ENCODE results near the gene HTR6. TPM values are rescaled to one million over a fixed set of nuclear protein-coding genes. Genes with fewer than 3 reads are reported as not detected.

The HTR6 gene
- total RNA-seq, 4 donors from 2014 or later: not detected

DNA sequence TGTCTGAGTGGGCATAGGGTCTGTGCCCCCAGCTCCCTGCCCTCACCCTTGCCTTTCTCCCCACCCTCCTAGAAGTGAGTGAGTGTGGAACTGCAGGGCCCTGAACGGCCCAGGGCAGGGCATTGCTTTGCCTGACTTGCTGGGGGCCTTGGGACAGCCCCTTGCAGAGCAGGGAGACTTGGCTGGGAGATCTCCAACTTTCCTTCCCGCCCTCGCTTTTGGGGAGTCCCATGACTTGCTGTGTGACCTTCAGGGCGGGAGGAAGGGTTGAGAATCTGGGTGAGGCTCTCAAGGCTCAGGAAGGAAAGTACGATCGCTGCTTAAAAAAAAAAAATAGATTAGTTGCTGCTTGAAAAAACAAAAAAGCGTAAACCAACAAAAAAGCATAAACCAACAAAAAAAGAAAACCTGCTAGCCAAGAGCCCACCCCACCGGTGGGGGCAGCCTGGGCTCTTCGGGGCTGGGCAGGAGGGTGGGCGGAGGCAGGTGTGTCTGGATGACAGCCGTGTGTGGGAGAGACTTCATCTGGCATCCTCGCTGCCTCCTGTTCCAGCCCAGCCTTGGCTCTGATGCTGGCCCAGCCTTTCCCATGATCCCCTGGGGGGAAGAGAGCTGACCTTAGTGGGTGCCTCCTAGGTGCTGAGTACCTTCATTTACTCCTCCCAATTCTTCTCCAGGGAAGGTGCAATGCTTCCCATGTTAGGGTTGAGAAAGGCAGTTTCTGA, 14.1 kb upstream of the HTR6 start:
- Histone ChIP-seq H3K27ac (peak overlapping the region; percentile 86 to 96), H3K4me1 (peaks cover 5 to 37% of the 10 kb centered on the region in 2 donors), H3K36me3 (no peaks in the 10 kb centered on the region), H3K4me3 (no peak overlapping the region), H3K27me3 (no peaks in the 10 kb centered on the region), H3K9me3 (no peaks in the 10 kb centered on the region)
- peak; percentile 73 to 78 for DNase-seq
- TF ChIP-seq CTCF (IDR thresholded peaks at IDR 0.05) (no peak), POLR2A (IDR thresholded peaks at IDR 0.05) (no peak)
- intact Hi-C loops (cut with DNase I; ENCODE audit: low total_unique reads): loop anchor here (10.0 kb wide), 1 partner anchor 306 kb away; no protein-coding TSS in a partner anchor

- Histone ChIP-seq H3K27ac (peak overlapping the region; percentile 86 to 96), H3K4me3 (no peak overlapping the region), H3K36me3 (no peaks in the 10 kb centered on the region), H3K9me3 (no peaks in the 10 kb centered on the region), H3K4me1 (peaks cover 5 to 30% of the 10 kb centered on the region in 2 donors), H3K27me3 (no peaks in the 10 kb centered on the region)
- DNase-seq: peak; percentile 64 to 75
- intact Hi-C loops (cut with DNase I; ENCODE audit: low total_unique reads): loop anchor here (10.0 kb wide), 1 partner anchor 306 kb away; no protein-coding TSS in a partner anchor
- TF ChIP-seq CTCF (IDR thresholded peaks at IDR 0.05) (peak; percentile 58 to 83 (median 74)), POLR2A (IDR thresholded peaks at IDR 0.05) (no peak)
These were observed 13.4 kb upstream of the HTR6 start for GRCh38 chr1:19651141-19651737.

DNA sequence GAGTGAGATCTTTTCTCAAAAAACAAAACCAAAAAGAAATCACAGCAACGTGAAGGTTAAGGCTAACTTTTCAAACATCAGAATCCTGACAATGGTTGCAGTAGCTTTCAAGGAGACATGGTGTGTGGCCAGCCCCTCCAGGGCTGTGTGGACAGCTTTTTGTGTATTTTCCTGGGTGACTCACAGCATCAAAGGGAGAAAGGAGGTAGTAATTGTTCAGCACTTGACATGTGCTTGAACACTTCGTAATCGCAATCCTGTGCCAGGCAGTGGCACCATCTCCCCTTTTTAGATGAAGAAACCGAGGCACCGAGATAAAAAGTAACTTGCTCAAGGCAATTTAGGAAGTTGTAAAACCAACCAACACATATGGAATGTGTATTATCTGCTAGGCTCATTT, 10.3 kb upstream of the HTR6 start:
- no peaks in the 10 kb centered on the region for H3K36me3 ChIP-seq
- no peak overlapping the region for H3K4me3 ChIP-seq
- H3K27me3 ChIP-seq: no peaks in the 10 kb centered on the region
- no peak overlapping the region for H3K27ac ChIP-seq
- H3K4me1 ChIP-seq: peaks cover 5 to 18% of the 10 kb centered on the region in 2 donors
- TF ChIP-seq CTCF (IDR thresholded peaks at IDR 0.05) (no peak), POLR2A (IDR thresholded peaks at IDR 0.05) (no peak)
- H3K9me3 ChIP-seq: no peaks in the 10 kb centered on the region
- intact Hi-C loops (cut with DNase I; ENCODE audit: low total_unique reads): loop anchor here (10.0 kb wide), 1 partner anchor 310 kb away; no protein-coding TSS in a partner anchor
- DNase-seq: no peak

DNA sequence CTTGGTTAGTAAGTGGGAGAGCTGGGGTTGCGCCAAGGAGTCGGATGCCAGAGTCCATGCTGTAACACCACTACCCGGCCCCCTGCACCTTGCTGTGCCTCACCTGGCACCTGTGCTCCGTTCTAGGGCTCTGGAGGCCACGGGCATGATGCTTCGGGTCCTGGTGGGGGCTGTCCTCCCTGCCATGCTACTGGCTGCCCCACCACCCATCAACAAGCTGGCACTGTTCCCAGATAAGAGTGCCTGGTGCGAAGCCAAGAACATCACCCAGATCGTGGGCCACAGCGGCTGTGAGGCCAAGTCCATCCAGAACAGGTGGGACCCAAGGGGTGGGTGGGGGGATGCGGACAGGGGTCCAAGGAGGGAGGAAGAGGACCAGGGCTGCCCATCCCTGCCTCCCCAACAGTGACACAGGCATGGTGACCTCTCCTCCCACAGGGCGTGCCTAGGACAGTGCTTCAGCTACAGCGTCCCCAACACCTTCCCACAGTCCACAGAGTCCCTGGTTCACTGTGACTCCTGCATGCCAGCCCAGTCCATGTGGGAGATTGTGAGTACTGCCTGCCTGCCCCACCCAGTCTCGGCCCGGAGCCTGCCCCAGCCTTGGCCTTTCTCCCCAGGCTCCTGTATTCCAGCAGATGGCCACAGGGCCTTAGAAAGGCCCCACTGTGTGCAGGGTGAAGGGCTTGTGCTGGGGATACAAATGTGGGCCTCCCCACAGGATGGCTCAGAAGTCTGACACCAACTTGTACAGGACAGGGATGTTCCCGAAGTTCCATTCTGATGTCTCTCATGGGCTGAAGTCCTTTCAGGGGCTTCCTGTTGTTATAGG, 9.6 kb upstream of the HTR6 start:
- Histone ChIP-seq H3K4me3 (no peak overlapping the region), H3K27ac (no peak overlapping the region), H3K27me3 (no peaks in the 10 kb centered on the region), H3K4me1 (peaks cover 5 to 14% of the 10 kb centered on the region in 2 donors), H3K36me3 (no peaks in the 10 kb centered on the region), H3K9me3 (no peaks in the 10 kb centered on the region)
- intact Hi-C loops (cut with DNase I; ENCODE audit: low total_unique reads): loop anchor here (10.0 kb wide), 1 partner anchor 310 kb away; no protein-coding TSS in a partner anchor
- TF ChIP-seq POLR2A (IDR thresholded peaks at IDR 0.05): no peak
- TF ChIP-seq CTCF (IDR thresholded peaks at IDR 0.05): no peak
- no peak for DNase-seq

All from uterus (tissue), 4 donors.